GM18511 (cell line): ENCODE measurements around the gene CTNNAL1.
A peak's percentile ranks its signal among the peaks of the same experiment; 100 is the strongest.
"Not testable (repeated sequence)": the region's sequence is repeated elsewhere in the genome, so short reads cannot be mapped to it uniquely, and the experiment has no call there.

ENCODE experiments used
- ATAC-seq: cut with Tn5 transposase; IDR thresholded peaks from one replicate; pipeline ENCODE4 v1.9.1; 2021; ENCODE audit warnings: mild to moderate bottlenecking, moderate library complexity; ENCODE audit not compliant: unreplicated experiment

The CTNNAL1 gene

GRCh38 chr9:108933718-108934322 lies 79.5 kb downstream of the CTNNAL1 start, which contains the start of gene ELP1:
TSS of gene ELP1 (minus strand) at chr9:108934124. CDS start at chr9:108931146, 2,978 bp downstream.
- ATAC-seq, result peak; percentile 91

DNA sequence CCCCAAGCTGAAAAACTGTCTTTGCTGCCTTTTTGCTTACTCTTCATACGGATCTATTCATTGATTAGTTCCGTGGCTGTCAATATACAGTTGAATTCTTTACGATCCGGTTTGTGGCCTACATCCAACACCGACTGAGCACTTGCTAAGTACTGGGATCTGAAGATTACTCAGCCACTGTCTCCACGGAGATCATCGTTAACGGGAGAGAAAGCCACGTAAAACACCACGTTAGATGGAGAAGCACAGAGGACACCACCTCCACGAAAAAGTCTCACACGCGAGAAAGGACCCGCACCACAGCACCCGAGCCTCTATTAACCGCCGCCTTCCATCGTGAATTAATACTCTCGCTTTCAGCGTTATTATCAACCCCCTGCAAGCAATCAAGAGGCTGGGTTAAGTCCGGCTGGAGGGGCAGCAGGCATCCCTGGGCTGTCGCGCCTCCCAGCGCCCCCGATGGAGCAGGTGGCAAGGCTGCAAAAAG lies 80.0 kb downstream of the CTNNAL1 start:
- ATAC-seq, result no peak

DNA sequence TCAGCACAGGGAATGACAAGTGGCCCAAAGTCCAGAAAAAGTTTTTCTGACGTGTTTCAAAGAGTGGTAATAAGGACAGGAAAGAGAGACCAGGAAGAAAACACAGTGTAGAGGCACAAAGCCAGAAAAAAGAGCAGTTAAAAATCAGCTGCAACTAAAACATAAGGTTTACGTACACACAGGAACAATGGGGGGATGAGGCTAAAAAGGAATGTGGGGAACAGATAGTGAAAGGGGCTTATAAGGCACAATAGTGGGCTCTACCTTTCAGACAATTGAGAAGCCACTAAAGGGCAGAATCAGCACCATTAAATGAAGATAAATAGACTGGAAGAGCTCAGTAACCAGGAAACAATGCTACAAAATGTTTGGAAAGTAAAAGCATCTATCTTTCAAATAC lies 84.9 kb downstream of the CTNNAL1 start:
- ATAC-seq, result no peak

DNA sequence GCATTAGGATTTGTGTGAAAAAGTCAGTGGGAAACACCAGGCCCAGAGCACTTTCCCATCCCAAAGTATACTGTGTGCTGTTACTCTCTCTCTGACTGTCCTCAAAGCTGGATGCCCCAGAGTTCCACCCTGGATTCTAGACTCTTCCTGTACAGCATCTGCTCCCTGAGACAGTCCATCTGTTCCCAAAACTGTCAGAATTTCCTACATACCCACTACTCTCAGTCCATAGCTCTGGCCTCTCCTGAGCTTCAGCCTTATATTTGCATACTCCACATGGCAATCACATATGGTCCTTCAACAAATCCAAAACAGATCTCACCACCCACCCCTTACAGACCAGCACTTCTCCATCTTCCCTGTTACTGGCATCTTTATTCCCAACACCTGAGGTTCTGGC lies 88.8 kb downstream of the CTNNAL1 start:
- ATAC-seq, result no peak

GRCh38 chr9:108921200-108921599 lies 92.1 kb downstream of the CTNNAL1 start:
- no peak for ATAC-seq

GRCh38 chr9:108920401-108920800 lies 92.9 kb downstream of the CTNNAL1 start:
- not testable (repeated sequence) for ATAC-seq

GRCh38 chr9:108919517-108919916 lies 93.8 kb downstream of the CTNNAL1 start:
- no peak for ATAC-seq

- ATAC-seq, result no peak
Measured at GRCh38 chr9:108913391-108913790, 99.9 kb downstream of the CTNNAL1 start.

- no peak for ATAC-seq
Measured at GRCh38 chr9:108911820-108912219, 101.5 kb downstream of the CTNNAL1 start.

GRCh38 chr9:108910914-108911313 lies 102.4 kb downstream of the CTNNAL1 start:
- ATAC-seq, result no peak

DNA sequence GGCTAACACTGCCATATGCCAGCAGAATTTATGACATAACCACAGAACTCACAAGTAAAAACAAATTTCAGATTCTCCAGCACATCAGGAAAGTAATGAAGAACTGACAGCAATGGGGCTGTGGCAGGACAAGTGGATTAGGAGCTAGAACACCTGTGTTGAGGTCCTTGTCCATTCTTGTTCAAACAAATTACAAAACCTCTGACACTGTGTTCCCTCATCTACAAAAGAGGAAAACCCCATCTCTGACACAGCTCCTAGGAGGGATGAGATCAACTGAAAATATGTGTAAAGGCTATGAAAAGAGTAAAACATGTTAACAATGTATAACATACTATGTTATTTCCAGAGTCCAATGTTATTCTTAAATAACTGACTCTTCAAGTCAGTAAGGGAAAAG lies 102.9 kb downstream of the CTNNAL1 start:
- no peak for ATAC-seq

- no peak for ATAC-seq
Measured at GRCh38 chr9:108905494-108905893, 107.8 kb downstream of the CTNNAL1 start.

- no peak for ATAC-seq
Measured at GRCh38 chr9:108904161-108904560, 109.1 kb downstream of the CTNNAL1 start.

GRCh38 chr9:108903420-108904103 lies 109.7 kb downstream of the CTNNAL1 start:
- no peak for ATAC-seq

DNA sequence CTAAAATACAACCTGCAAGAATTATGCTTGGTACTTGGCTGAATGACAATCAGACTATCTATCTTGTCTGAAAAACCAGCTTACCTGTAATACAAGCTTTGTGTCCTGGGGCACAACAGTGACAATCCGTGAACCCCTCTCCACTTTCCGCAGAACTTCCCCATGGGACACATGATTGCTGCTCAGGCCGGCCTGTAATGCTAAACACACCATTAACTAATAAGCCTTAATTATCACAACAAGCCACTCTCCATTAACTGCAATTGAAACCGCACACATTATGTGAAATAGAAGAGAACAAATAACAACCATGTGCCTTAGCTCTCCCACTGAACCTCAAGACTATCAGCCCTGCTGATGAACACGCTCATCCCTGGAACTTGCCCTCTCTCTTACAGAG lies 113.1 kb downstream of the CTNNAL1 start:
- no peak for ATAC-seq

- not testable (repeated sequence) for ATAC-seq
Measured at GRCh38 chr9:108899023-108899695, 114.1 kb downstream of the CTNNAL1 start.

GRCh38 chr9:108897324-108898096 lies 115.8 kb downstream of the CTNNAL1 start:
- ATAC-seq, result no peak

GRCh38 chr9:108894225-108894997 lies 118.9 kb downstream of the CTNNAL1 start:
- no peak for ATAC-seq
